Activated CD8-positive, alpha-beta memory T cell treated with anti-CD3 and anti-CD28 coated beads, Interleukin-2, amount 50 U/mL, for 4 hours (primary cell): ENCODE results near the gene PRR14L.
"Not testable (repeated sequence)": the region's sequence is repeated elsewhere in the genome, so short reads cannot be mapped to it uniquely, and the experiment has no call there.

Source experiments
- DNase-seq: peaks from one replicate; pipeline ENCODE4 v3.0.0-alpha.2; 2020

PRR14L gene

GRCh38 chr22:31739795-31740201 is 10.1 kb downstream of the PRR14L start:
- DNase-seq, result no peak

GRCh38 chr22:31738566-31738965 is 11.4 kb downstream of the PRR14L start:
- no peak for DNase-seq

GRCh38 chr22:31737932-31738331 is 12.0 kb downstream of the PRR14L start:
- no peak for DNase-seq

- no peak for DNase-seq
These were observed 13.5 kb downstream of the PRR14L start for GRCh38 chr22:31736458-31736857.

GRCh38 chr22:31734512-31734911 is 15.4 kb downstream of the PRR14L start:
- DNase-seq, result no peak

- DNase-seq, result no peak
These were observed 16.3 kb downstream of the PRR14L start for GRCh38 chr22:31733580-31734079.

GRCh38 chr22:31732089-31732829 is 17.7 kb downstream of the PRR14L start:
- no peak for DNase-seq

- DNase-seq, result no peak
These were observed 19.6 kb downstream of the PRR14L start for GRCh38 chr22:31730344-31730711.

- DNase-seq, result no peak
These were observed 21.1 kb downstream of the PRR14L start for GRCh38 chr22:31728857-31729256.

GRCh38 chr22:31726692-31727091 is 23.2 kb downstream of the PRR14L start:
- no peak for DNase-seq

GRCh38 chr22:31723723-31724122 is 26.2 kb downstream of the PRR14L start:
- no peak for DNase-seq

GRCh38 chr22:31719850-31720471 is 30.0 kb downstream of the PRR14L start:
- DNase-seq, result no peak

GRCh38 chr22:31715147-31715778 is 34.7 kb downstream of the PRR14L start:
- no peak for DNase-seq

GRCh38 chr22:31711226-31711625 is 38.7 kb downstream of the PRR14L start:
- DNase-seq, result not testable (repeated sequence)

- DNase-seq, result no peak
These were observed 42.4 kb downstream of the PRR14L start for GRCh38 chr22:31707519-31707918.

- no peak for DNase-seq
These were observed 54.5 kb downstream of the PRR14L start for GRCh38 chr22:31695423-31695822.

GRCh38 chr22:31694046-31694445 is 55.9 kb downstream of the PRR14L start:
- not testable (repeated sequence) for DNase-seq

GRCh38 chr22:31692186-31692886 is 57.6 kb downstream of the PRR14L start:
- DNase-seq, result no peak

- no peak for DNase-seq
These were observed 58.5 kb downstream of the PRR14L start for GRCh38 chr22:31691408-31691807.

- no peak for DNase-seq
These were observed 66.5 kb downstream of the PRR14L start for GRCh38 chr22:31683181-31684105.

- DNase-seq, result no peak
These were observed 67.2 kb downstream of the PRR14L start for GRCh38 chr22:31682751-31683150.
